Ishikawa (cell line): ENCODE results near the gene RAPGEF6.

Experiments
- CEBPB ChIP-seq: IDR thresholded peaks from 2 replicates; pipeline ENCODE4 v1.6.1; 2012
- CREB1 ChIP-seq: IDR thresholded peaks from 2 replicates; pipeline ENCODE4 v1.6.1; 2012; ENCODE audit warnings: low read depth
- EGR1 ChIP-seq: IDR thresholded peaks from 2 replicates; pipeline ENCODE4 v1.6.1; 2012
- EP300 ChIP-seq: IDR thresholded peaks from 2 replicates; pipeline ENCODE4 v1.6.1; 2012; ENCODE audit warnings: borderline replicate concordance
- FOXM1 ChIP-seq: IDR thresholded peaks from 2 replicates; pipeline ENCODE4 v1.6.1; 2012; ENCODE audit warnings: low read depth, borderline replicate concordance
- MAX ChIP-seq: IDR thresholded peaks from 2 replicates; pipeline ENCODE4 v1.6.1; 2012
- NFIC ChIP-seq: IDR thresholded peaks from 2 replicates; pipeline ENCODE4 v1.6.1; 2012
- RAD21 ChIP-seq: IDR thresholded peaks from 2 replicates; pipeline ENCODE4 v1.6.1; 2012; ENCODE audit warnings: low read depth
- REST ChIP-seq: IDR thresholded peaks from 2 replicates; pipeline ENCODE4 v1.6.1; 2012; ENCODE audit warnings: low read depth, mild to moderate bottlenecking
- TAF1 ChIP-seq: IDR thresholded peaks from 2 replicates; pipeline ENCODE4 v1.6.1; 2012; ENCODE audit warnings: low read depth, mild to moderate bottlenecking
- TCF12 ChIP-seq: IDR thresholded peaks from 2 replicates; pipeline ENCODE4 v1.6.1; 2012; ENCODE audit warnings: low read depth
- TEAD4 ChIP-seq: IDR thresholded peaks from 2 replicates; pipeline ENCODE4 v1.6.1; 2012
- YY1 ChIP-seq: IDR thresholded peaks from 2 replicates; pipeline ENCODE4 v1.6.1; 2012; ENCODE audit warnings: low read depth
- ZBTB7A ChIP-seq: IDR thresholded peaks from 2 replicates; pipeline ENCODE4 v1.6.1; 2012; ENCODE audit warnings: low read depth
- TF ChIP-seq, protein P1 (sequence below): IDR thresholded peaks from 2 replicates; pipeline ENCODE4 v1.6.1; 2012

The RAPGEF6 gene

DNA sequence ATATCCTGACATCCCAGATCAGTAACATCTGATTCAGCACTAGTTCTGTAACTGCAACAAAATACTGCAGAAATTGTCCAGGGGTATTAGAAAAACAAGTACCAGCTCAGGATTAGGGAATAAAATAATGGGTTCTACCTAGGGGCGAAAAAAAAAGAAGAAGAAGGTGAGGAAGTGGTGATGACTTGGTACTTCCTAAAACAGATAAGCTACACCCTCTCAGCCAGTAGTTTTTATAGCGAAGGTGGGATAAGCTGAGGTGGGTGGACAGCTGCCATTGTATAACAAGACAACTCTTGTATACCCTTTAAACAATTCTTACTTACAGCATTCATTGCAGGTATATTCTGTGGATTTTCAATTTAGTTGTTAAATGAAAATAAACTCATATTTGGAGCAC lies 19.1 kb downstream of the RAPGEF6 start:
- no peak for TF ChIP-seq YY1

DNA sequence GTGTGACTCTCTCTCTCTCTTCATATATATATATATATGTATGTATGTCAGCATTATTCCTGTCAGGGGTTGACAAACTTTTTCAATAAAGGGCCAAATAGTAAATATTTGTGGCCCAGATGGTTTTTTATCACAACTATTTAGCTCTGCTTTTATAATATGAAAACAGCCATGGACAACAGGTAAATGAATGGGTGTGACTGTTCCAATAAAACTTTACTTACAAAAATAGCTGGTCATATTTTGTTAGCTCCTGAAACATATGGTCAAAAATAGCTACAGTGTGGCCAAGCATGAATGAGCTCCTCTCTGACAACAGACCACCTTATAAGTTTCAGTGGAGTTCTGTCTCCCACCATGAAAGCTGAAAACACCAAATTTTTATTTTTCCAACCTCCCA lies 21.6 kb downstream of the RAPGEF6 start:
- TF ChIP-seq, protein P1, sequence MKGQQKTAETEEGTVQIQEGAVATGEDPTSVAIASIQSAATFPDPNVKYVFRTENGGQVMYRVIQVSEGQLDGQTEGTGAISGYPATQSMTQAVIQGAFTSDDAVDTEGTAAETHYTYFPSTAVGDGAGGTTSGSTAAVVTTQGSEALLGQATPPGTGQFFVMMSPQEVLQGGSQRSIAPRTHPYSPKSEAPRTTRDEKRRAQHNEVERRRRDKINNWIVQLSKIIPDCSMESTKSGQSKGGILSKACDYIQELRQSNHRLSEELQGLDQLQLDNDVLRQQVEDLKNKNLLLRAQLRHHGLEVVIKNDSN: no peak
- no peak for TF ChIP-seq MAX
- no peak for TF ChIP-seq CREB1
- TF ChIP-seq EGR1: no peak
- TF ChIP-seq RAD21: no peak
- no peak for TF ChIP-seq CEBPB
- TF ChIP-seq NFIC: no peak
- no peak for TF ChIP-seq TEAD4
- no peak for TF ChIP-seq YY1
- no peak for TF ChIP-seq FOXM1
- TF ChIP-seq REST: no peak
- no peak for TF ChIP-seq TCF12
- no peak for TF ChIP-seq EP300
- TF ChIP-seq TAF1: no peak
- no peak for TF ChIP-seq ZBTB7A

DNA sequence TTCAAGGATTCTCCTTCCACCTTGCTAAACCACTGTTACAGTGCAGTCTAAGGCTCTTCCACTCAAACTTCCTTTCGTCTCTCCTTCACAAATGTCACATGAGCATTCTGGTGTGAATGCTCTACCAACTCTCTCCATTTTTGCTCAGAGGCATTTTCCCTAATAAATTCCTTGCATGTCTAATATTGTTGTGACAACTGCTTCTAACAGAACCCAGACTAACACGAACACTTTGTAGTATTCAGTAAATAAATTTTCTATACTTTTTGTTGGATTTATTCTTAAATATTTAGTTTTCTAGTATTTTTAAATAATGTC lies 24.0 kb downstream of the RAPGEF6 start:
- TF ChIP-seq ZBTB7A (no peak), YY1 (no peak), TCF12 (no peak), MAX (no peak), REST (no peak), RAD21 (no peak), EP300 (no peak), CEBPB (no peak), TEAD4 (no peak), EGR1 (no peak), FOXM1 (no peak), NFIC (no peak), CREB1 (no peak), TAF1 (no peak)
- TF ChIP-seq, protein P1: no peak

- TF ChIP-seq YY1: peak; percentile 56; the same call in 1 of the 2 replicates
- no peak for TF ChIP-seq MAX
- TF ChIP-seq TCF12: no peak
- no peak for TF ChIP-seq NFIC
- TF ChIP-seq, protein P1: 0 out of 2 replicates have a peak, but pooled peaks have one; percentile 23
- no peak for TF ChIP-seq CREB1
- peak; percentile 95 for TF ChIP-seq TEAD4
- no peak for TF ChIP-seq EGR1
Measured at GRCh38 chr5:131610198-131611063, 24.6 kb downstream of the RAPGEF6 start.

DNA sequence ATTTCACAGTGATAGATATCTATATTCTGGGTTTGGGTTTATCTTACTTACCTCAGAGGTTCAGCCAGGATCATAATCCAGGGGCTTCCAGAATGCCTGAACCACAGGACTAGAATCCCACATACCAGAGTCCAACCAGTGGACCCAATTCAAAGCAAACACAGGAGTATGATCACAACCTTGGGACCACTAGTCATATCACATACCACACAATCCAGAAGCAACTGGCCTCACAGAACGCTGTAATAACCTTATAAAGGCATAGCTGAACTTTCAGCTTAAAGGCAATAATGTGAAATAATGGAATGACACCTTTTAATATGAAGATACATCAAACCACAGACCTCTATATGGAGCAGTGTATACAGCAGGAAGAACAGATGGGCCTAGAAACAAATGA lies 25.3 kb downstream of the RAPGEF6 start:
- TF ChIP-seq RAD21: no peak
- TF ChIP-seq TCF12: no peak
- TF ChIP-seq NFIC: no peak
- TF ChIP-seq FOXM1: no peak
- no peak for TF ChIP-seq TAF1
- no peak for TF ChIP-seq YY1
